Measurements from ENCODE around the gene CSNK1D.

The CSNK1D gene

DNA sequence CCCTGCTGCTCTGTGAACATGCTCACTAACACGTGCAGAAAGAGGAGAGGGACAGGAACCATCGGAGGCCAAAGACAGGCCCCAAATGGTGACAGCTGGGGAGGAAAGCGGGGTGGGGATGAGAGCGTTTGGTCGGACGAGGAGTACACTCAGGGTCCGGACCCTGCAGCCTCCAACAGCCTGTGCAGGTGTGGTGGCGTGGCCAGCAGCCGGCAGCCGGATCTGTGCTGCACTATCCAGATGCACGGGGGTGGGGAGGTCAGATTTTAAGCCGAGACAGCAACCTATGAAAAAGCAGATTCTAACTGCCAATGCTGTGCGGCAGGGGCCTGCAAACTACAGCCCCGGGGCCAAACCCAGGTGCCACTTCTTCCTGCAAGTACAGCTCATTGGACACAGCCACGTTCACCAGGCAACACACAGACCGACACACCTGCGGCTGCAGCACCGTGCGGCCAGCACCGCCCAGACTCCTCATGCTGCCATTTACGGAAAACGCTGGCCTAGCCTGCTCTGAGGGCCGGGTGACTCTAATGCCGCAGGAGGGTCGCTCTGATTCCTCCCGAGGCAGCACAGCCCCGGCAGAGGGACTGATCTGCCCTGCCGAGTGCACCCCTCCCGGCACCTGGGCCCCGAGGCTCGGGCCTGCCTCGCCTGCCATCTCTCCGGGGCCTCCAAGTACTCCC, 23.5 kb downstream of the CSNK1D start:
- no peak for DNase-seq

DNA sequence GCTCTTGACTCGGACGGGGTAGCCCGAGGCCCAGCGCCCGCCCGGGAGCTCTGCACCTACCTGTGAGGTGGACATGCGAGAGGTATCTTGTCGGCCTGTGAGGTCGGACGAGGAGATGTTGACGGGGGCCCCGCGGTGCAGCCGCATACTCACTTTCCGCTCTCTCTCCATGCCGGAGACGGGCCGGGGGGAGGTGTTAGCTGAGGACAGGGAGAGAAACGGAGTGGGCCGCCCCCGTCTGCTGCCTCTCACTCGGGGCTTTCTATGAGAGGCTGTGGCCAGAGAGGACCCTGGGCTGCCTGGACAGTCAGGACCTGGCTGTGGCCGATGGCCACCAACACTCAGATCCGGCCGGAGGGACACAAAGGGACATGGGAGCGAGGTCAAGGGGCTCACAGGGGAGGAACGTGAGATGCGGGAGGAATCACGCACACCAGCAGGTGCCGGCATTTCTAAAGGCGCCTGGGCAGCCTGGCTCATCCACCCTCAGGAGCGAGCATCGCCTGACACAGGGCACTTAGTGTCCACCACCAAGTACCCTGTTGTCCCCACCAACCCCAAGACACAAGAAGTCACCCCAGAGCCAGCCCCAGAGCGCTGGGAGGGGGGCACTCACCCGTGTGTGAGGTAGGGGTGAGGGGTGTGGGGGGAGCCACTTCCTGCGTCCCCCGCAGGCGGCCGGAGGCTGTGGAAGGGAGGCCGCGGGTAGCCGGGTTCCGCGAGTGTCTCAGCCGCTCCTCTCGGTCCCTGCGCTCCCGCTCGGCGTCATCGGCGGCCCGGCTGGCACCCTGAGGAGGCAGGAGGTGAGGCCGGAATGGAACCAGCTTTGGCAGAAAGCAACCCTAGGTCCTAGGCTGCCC, 24.5 kb downstream of the CSNK1D start:
- no peak for DNase-seq

DNA sequence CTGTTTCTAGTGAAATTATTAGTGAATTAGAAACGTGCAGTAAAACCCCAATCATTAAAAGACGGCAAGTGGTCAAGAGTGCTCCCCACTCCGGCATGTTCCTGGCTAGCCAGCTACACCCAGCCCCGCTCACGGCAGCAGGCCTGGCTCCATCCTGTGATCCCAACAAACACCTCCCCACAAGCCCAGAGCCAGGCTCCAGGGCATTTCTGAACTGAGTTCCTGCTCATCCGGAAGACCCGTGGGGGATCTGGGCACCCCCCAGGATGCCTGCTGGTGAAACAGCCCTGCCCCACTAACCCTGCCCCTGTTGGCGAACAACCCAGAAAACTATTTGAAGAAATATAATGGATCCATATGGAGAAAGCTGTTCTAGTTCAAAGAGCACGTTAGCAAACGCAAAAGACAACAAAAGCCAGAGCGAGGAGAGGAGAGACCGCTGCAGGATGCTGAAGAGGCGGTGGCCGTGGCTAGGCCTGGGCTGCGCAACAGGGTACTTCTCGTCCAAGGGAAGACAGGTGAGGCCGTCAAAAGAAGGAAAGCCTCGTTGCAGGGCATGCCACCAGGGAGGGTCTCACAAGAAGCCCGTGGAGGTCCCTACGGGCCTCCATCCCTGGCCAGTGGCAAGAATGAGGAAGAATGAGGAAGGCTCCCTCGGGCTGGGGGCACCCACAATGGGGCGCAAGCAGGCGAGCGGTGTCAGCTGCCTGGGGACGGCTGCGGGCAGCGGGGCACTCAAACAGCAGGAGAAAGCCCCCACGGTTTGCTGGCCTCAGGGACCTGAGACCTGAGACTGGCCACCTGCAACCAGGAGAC, 25.4 kb downstream of the CSNK1D start:
- no peak for DNase-seq

DNA sequence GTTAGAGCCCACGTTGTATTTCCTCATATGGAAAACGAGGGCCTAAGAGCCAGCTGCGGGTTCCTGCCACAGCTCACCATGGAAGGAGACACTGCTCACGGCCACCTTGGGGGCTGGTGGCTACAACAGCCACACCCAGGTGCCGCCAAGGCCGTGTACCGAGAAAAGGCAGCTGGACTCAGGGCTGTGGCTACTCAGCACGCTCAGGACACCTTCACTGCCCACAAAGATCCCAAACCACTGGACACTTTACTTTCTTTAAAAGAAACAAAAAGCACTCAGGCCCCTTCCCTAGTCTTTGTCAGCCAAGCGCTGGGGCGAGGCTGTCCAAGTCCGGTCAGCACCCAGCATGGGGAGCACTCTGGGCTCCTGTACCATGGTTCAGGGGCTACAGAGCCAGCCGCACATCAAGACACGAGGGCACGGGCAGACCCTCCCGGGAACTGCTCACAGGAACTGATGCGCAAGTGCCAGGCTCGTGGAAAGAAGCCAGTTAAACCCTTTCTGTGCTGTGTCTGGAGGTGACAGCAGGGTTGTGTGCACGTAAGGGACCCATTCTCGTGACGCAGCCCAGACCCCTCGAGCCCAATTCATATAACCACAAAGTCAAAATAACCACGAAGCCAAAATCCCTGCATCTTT, 26.2 kb downstream of the CSNK1D start:
- DNase-seq = no peak

DNA sequence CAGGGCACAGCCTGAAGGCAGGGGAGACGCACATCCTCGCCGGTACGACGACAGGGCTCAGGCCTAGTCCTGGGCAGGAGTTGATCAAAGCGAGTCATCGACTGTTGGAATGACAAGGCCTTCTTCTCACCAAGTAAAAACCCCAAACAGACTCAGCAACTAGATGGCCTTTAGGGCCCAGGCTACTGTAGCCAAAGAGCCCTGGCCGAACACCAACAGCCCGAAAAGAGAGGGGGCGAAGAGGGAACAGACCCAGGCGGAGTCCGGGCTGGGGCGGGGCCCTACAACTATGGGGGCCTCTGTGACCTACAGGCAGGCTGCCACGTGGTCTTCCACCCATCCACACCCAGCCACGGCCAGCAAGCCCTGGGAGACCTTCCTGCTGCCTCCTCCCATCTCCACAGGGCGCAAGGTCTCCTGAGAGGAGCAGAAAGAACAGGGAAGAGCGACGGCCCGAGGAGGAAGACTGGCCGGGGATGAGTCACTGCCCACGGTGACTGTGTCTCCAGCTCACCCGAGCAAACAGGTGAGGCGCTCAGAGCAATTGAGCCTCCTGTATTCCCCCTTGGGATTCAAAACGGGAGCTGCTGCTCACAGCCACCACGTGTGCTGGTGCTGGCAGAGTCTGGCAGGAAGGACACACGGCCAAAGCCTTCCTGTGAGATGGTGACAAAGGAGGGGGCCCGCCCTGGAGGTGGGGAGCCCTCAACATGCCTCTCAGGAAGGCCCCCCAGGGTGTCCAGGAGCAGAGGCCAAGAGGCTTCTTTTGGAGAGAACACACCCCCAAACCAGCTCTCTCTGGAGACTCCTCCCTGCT, 26.9 kb downstream of the CSNK1D start:
- DNase-seq = no peak

DNA sequence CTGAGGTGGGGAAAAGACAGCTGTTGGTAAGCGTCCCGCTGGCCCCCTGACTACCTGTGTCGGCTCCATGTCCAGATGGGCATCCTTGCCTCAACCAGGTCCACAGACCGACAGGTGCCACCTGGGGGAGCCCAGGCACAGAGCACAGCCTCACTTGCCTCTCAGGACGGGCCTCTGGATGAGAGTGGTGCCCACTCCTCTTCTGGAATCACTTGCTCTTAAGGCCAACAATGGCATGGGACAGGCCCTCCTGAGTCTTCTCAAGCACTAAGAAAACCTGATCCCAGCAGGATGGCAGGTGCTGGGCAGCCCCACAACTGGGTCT, 27.5 kb downstream of the CSNK1D start:
- no peak for DNase-seq

DNA sequence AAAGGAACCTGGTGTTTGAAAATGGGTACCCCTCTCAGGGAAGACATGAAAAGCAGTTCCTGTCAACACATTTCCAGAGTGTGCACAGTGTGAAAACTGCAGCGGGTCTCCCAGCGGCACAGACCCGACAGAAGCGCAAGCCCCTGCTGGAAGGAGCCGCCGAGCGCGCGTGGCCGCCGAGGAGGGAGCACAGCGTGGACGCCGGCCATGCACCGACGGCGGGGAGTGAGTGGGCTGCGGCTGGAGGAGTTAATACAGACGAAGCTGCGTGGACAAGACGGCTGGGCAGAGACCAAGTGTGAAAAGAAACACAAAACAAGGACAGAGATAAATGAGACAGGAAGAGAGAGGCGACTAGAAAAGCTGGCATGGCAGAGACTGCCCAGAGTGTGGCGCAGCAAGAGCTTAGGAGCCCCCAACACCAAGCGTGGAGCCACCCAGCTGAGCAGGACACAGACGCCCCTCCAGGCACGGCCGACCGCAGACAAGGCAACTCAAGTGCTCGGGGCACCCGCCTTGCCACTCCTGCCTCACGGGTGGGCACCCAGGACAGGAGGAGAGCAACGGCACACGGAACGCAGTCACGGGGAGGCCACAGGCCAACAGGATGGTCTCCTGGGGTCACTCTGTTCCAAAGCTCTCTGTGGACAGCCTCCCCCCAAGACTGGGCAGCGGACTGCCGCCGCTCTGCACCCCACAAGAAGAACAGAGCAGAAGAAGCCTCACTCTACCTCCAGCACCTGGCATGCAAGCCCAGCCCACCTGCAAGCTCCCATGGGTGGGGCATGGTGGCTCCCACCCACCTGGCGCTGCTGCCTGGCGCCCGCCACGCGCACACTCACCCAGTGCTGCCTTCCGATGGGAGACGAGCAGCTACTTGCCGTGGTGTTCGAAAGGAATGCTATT, 28.1 kb downstream of the CSNK1D start:
- DNase-seq = no peak

DNA sequence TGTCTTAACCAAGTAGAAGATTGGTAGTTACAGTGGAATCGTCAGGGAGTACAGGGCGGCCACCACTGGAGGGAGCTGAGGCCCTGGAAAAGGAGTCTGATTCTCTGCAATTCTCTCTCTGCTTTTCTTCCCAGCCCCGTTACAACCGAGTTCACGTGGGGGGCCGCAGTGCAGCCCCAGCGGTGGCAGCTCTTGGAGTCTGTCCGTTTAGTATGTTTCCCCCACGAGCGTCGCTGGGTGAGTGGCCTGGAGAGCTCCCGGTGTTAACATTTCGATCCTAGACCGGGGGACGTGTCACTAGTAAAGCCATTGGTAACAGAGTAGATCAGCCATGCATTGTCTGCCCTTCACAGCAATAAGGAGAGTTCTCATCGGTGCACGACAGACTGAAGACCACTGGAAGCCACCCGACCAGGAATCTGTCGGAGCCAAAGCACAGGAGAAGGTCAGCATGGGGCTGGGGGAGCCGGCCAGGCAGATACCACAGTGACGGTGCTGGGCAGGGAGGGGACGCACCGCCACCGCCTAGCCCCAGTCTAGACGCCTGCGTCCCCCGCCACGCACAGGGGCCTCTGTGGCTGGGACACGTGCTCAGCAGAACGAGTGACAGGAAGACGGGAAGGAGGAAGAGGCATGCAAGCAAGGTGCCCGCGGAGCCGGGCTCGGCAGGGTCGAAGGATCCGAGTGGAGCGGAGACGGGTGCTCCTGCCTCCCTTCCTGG, 28.9 kb downstream of the CSNK1D start:
- DNase-seq = no peak

DNA sequence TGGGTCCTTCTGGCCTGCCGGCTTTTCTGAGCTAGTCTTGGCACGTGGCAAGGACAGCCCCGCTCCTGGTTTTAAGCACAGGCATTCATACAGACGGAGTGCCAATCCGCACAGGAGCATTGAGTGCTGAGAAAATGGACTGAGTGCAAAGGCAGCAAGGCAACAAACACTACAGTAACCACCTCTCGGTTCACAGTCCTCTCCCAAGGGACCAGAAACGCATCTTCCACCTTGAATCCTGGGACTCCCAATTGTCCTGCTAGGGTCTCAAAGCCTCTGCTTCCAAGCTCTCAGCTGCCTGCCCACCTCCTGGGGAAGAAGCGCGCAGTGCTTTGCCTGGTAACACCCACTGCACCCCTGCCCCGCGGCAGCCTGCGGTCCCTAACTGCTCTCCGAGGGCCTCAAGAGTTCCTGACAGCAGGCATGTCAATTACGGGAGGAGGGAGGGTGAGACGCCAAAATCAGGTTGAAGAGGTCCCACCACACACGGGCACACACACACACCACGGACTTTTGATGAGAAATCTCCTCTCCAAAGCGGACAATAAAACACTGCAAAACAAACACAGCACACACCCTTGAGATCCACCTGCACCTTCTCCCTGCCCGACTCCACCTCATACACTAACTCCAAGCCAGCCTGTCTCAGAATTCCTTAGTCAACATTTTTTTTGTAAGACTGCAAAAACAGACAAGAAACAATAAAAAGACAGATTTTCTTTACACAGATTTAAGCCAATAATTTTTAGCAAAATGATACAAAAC, 29.7 kb downstream of the CSNK1D start:
- DNase-seq = no peak

DNA sequence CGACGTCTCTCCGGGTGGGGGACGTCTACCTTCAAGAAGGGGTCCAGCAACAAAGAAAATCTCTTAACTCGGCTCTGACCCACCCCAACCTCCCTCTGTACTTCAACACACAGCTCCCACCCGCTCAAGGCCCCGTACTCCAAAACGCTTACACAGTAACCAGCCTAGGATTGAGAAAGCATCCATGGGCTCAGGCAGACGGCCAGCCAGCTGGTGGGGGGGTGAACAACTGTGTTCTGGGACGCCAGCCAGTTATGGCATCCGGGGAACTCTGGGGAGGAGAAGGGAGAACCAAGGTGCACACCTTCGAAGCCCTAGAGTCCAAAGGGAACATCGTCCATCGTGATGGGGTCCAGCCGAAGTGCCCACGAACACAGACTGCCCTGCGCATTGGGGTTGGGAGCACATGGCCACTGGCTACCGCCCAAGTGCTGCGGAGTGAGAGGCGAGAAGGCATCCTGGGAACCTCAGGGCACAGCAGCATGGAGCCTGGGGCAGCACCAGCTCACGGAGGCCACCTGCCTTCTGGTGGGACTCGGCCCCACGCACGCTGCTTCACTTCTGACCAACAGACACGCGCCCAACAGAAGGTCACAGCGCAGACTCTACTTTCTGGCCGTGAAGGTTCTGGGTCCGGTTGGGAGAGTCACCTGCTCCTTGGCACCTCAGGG, 30.4 kb downstream of the CSNK1D start:
- no peak for DNase-seq

DNA sequence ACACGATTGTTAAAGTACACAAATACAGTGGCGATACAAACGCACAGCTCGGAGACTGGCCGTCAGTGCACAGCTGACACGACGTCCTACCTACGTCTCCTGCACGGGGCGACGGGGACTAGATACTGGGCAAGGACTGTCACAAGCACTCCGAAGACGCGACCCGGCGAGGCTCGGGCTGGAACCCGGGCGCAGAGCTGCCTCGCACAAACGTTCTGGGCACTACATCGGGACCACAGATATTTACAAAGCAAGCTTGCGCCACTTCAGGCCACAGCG, 30.9 kb downstream of the CSNK1D start:
- no peak for DNase-seq

DNA sequence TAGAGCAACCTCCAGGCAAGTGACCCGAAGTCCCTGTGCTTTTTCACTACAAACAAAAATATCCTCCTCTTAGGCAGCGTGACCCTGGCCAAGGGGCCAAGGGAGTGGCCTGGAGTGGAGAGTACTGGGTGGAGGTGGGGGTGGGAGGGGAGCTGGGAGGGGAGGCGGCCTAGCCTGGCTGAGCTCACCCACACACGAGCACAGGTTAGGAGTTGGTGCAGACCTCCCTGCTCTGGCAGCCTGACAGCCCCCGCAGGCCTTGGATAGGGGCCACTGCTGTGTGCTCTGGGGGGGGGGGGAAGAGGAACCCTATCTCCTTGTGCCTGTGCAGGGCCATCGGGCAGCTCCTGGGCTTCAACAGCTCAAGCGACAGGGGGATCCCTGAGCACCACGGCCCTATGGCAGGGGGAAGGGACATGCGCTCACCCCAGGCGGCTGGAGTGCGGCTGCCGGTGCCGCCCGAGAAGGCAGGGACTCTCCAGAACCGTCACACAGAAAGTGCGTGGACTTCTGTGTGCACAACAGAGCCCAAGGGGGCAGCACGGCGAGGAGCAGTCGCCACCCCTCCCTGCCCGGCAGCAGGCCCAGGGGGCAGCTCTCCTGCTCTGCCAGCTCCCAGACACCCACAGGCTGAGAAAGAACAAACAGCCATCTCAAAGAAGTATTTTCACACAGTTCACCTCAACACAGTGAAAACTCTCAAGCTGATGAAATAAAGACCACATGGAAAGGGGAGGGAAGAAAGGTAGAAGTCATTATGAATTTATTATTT, 31.4 kb downstream of the CSNK1D start:
- DNase-seq = no peak

DNA sequence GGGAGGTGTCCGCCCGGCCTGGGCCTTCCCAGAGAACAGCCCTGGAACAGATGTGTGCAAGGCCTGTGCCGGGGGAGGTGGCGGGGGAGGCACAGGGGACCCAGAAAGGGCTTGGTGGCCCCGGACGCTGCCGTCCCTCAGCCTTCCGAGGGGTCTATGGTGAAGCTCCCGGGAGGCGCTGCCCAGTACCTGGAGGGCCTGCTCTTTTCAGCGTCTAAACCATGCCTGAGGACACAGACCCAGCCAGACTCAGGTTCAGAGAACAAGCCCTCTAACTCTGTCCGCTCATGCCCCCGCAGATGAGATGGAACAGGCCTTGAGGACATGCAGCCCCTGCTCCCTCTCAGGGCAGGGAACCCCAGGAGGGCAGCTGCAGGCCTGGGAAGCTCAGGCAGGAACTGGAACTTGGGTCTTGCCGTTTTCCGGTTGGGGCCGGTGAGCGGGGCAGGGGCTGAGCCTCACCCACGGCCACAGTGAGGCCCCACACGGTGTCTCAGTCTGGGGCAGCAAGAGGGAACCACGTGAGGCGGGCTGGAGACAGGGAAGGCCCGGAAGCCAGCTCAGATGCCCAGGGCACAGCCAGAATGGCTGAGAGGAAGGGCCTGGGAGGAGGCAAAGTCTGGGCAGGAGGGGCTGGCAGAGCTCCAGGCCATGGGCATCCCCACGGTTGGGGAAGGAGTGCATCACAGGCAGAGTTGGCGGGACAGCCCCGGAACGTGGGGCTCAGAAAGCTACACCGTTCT, 32.1 kb downstream of the CSNK1D start:
- peak; percentile 39 to 42 for DNase-seq

DNA sequence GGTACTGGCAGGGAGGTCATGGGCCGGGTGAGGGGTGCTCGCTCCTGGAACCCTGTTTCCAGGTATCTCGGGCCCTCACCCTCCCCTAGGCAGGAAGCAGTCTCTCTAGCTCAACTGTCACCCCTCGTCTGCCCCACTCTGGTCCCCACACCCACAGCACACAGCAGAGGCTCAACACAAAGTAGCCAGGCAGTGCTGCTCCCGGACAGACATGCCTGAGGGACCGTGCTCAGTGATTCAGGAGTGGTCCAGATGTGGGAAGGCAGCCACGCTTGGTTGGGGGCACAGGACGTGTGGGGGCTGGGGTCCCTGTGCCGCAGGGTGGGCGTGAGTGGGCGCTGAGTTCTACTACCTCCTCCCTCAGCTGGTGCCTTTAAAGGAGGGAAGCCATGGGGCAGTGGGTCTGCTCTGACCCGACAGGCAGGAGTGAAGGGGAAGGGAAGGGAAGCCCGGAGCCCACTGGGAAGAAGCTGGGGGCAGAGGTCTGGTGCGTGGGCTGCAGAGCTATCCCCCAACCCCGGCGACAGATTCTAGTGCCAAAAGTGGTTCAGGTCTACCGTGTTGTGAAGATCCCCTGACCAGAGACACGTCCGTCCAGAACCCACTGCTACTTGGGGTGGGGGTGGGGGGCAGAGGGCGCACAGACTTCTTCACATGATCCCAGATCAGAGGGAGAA, 32.9 kb downstream of the CSNK1D start:
- no peak for DNase-seq

DNA sequence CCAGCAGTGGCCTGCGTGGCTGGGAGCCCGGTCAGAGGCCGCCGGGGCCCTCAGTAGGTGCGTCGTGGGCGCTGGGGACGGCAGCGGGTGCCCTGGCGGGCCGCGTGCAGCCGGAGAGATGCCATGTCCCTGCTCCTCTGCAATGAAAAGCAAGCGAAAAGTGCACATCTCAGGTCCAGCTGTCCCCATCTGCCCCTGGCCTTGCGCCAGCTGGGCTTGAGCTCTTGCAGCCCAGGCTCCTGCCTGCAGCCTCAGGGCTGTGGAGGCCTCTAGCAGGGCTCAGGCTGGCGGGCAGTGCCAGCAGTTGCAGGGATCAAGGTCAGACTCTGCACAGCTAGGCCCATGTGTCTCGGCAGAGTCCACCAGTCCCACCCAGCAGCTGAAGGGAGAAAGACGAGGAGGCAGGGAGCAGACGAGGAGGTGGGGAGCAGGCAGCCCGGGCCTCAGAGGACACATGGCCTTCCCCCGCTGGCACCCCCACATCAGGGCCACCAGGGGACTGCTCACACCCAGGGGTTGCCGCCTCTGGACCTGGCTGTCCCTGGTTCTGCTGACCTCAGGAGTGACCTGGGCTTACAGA, 33.5 kb downstream of the CSNK1D start:
- no peak for DNase-seq

DNA sequence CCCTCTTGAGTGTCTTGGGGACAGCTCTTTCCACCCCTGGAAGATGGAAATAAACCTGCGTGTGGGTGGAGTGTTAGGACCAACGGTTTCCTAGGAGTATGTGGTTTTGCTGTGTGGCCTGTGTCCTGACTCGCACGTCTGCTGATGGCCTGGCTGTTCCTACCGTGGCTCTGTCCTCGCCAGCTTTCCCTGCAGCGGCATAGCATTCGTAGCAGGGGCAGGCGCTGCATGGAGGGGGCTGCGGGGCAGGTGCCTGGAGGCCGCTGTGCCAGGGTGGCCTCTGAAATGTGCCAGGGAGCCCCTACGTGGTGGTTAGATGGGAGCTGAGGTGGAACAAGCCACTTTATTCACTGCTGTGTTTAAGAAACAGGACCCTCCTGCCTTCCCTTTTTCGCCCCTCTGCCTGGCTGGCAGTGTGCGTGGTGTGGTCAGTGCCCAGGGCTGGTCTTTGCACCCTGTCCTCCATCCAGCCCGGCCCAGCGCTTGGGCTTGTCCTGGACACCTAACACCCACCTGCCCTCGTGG, 34.0 kb downstream of the CSNK1D start:
- DNase-seq = no peak
